DND-41 (cell line): ENCODE measurements around the gene OR2T3.
"Not testable (repeated sequence)": the region's sequence is repeated elsewhere in the genome, so short reads cannot be mapped to it uniquely, and the experiment has no call there.

Source experiments
- ATAC-seq: fragments of 200-7000 bp; cut with Tn5 transposase; 3 replicates; pipeline ENCODE4 v1.9.1; 2021; ENCODE audit warnings: low read depth; ENCODE audit not compliant: insufficient read depth
- DNase-seq: peaks from one replicate; pipeline ENCODE4 v3.0.0-alpha.2; 2020
- H2AFZ ChIP-seq: 2 replicates; pipeline ENCODE4 v1.6.0; 2012; ENCODE audit warnings: low read depth, low read length
- H3K27ac ChIP-seq: 2 replicates; pipeline ENCODE4 v1.5.1; 2012; ENCODE audit warnings: low read length, inconsistent platforms
- H3K27me3 ChIP-seq: fragments of 200-600 bp; sonication (generic); 2 replicates; pipeline ENCODE4 v1.6.0; 2012; ENCODE audit warnings: low read length, mild to moderate bottlenecking, inconsistent platforms; ENCODE audit not compliant: insufficient read depth, poor library complexity
- H3K36me3 ChIP-seq: 2 replicates; pipeline ENCODE4 v1.5.1; 2012; ENCODE audit warnings: low read length, inconsistent platforms; ENCODE audit not compliant: insufficient read depth
- H3K4me1 ChIP-seq: 2 replicates; pipeline ENCODE4 v1.5.1; 2012; ENCODE audit warnings: mild to moderate bottlenecking, low read length; ENCODE audit not compliant: insufficient read depth
- H3K4me2 ChIP-seq: 2 replicates; pipeline ENCODE4 v1.6.0; 2012; ENCODE audit warnings: mild to moderate bottlenecking, moderate library complexity, low read length, inconsistent platforms; ENCODE audit not compliant: insufficient read depth
- H3K4me3 ChIP-seq, 2 experiments: fragments of 200-600 bp in 1 of 2; shearing (Covaris generic) in 1 of 2; 2 replicates each; pipeline ENCODE4 v1.5.1; 2012 to 2016; ENCODE audit warnings: inconsistent platforms in 2 of 2, low read length in 2 of 2, mild to moderate bottlenecking in 2 of 2, low read depth in 1 of 2, moderate library complexity in 1 of 2
- H3K79me2 ChIP-seq: 2 replicates; pipeline ENCODE4 v1.6.0; 2012; ENCODE audit warnings: low read length, inconsistent platforms; ENCODE audit not compliant: insufficient read depth
- H3K9ac ChIP-seq: 2 replicates; pipeline ENCODE4 v1.6.0; 2012; ENCODE audit warnings: low read depth, mild to moderate bottlenecking, inconsistent platforms, low read length, moderate library complexity
- H3K9me3 ChIP-seq: 2 replicates; pipeline ENCODE4 v1.5.1; 2012; ENCODE audit warnings: low read length, moderate library complexity, mild to moderate bottlenecking, inconsistent platforms; ENCODE audit not compliant: insufficient read depth, severe bottlenecking
- H4K20me1 ChIP-seq: 2 replicates; pipeline ENCODE4 v1.6.0; 2012; ENCODE audit warnings: low read length; ENCODE audit not compliant: insufficient read depth

The OR2T3 gene

GRCh38 chr1:248475660-248476059 is 2.5 kb downstream of the OR2T3 start:
- H3K9ac ChIP-seq, H2AFZ ChIP-seq, H3K4me3 ChIP-seq, H3K27me3 ChIP-seq, H3K9me3 ChIP-seq, H3K79me2 ChIP-seq, H3K27ac ChIP-seq, ATAC-seq, H4K20me1 ChIP-seq, H3K4me2 ChIP-seq, DNase-seq, H3K36me3 ChIP-seq, H3K4me1 ChIP-seq: not testable (repeated sequence)

- Histone ChIP-seq H3K4me3 (peak overlapping the region; percentile 37 to 64; a peak in 3 of 4 replicates), H3K4me1 (peaks cover 16% of the 10 kb centered on the region), H3K9ac (peak overlapping the region; percentile 67), H2AFZ (peak overlapping the region; percentile 84), H3K27ac (peak overlapping the region; percentile 87), H3K4me2 (peak overlapping the region; percentile 91)
- H3K79me2 ChIP-seq, H3K36me3 ChIP-seq, H3K9me3 ChIP-seq, H4K20me1 ChIP-seq, H3K27me3 ChIP-seq: not testable (repeated sequence)
- ATAC-seq (peak; percentile 92), DNase-seq (peak; percentile 67)
These were observed 8.8 kb downstream of the OR2T3 start for GRCh38 chr1:248481686-248482579.

GRCh38 chr1:248488289-248488688 is 15.1 kb downstream of the OR2T3 start, which contains the start of gene OR2T5:
Gene OR2T5, plus strand, starts transcription at chr1:248488589. Its CDS starts 0 bp downstream, at chr1:248488589.
- not testable (repeated sequence) for H4K20me1 ChIP-seq, H3K9ac ChIP-seq, H3K9me3 ChIP-seq, ATAC-seq, H3K4me1 ChIP-seq, H3K79me2 ChIP-seq, H2AFZ ChIP-seq, H3K4me3 ChIP-seq, DNase-seq, H3K27me3 ChIP-seq, H3K27ac ChIP-seq, H3K36me3 ChIP-seq, H3K4me2 ChIP-seq

- DNase-seq, H3K4me1 ChIP-seq, H3K36me3 ChIP-seq, H3K9ac ChIP-seq, H2AFZ ChIP-seq, H3K9me3 ChIP-seq, H3K79me2 ChIP-seq, H3K27me3 ChIP-seq, H3K4me3 ChIP-seq, ATAC-seq, H3K27ac ChIP-seq, H4K20me1 ChIP-seq, H3K4me2 ChIP-seq: not testable (repeated sequence)
These were observed 23.5 kb downstream of the OR2T3 start for GRCh38 chr1:248496661-248497060.

- H3K4me1 ChIP-seq, H3K4me3 ChIP-seq, H4K20me1 ChIP-seq, DNase-seq, H3K36me3 ChIP-seq, H3K4me2 ChIP-seq, H3K9me3 ChIP-seq, ATAC-seq, H3K27ac ChIP-seq, H2AFZ ChIP-seq, H3K27me3 ChIP-seq, H3K79me2 ChIP-seq, H3K9ac ChIP-seq: not testable (repeated sequence)
These were observed 27.3 kb downstream of the OR2T3 start for GRCh38 chr1:248500305-248501035.

- H3K4me1 ChIP-seq, H3K9ac ChIP-seq, H2AFZ ChIP-seq, H4K20me1 ChIP-seq, H3K27me3 ChIP-seq, H3K9me3 ChIP-seq, H3K27ac ChIP-seq, H3K36me3 ChIP-seq, DNase-seq, H3K4me3 ChIP-seq, H3K79me2 ChIP-seq, ATAC-seq, H3K4me2 ChIP-seq: not testable (repeated sequence)
These were observed 34.6 kb downstream of the OR2T3 start, which contains the start of gene OR2G6 for GRCh38 chr1:248507773-248508172. Gene OR2G6, plus strand, starts transcription at chr1:248508073. Its CDS starts 13,574 bp downstream, at chr1:248521647.

- H3K27me3 ChIP-seq, ATAC-seq: not testable (repeated sequence)
These were observed 37.1 kb downstream of the OR2T3 start for GRCh38 chr1:248510217-248510616.

More at GRCh38 chr1:248510217-248510616, 37.1 kb downstream of the OR2T3 start:
- H3K9ac ChIP-seq, H3K4me3 ChIP-seq, H3K79me2 ChIP-seq, H4K20me1 ChIP-seq, H2AFZ ChIP-seq, H3K27ac ChIP-seq, H3K4me2 ChIP-seq, H3K36me3 ChIP-seq, H3K9me3 ChIP-seq, H3K4me1 ChIP-seq, DNase-seq: not testable (repeated sequence)
